Left renal cortex interstitium (tissue), 4 donors: ENCODE measurements around the gene KLK12. TPM values are rescaled to one million over a fixed set of nuclear protein-coding genes. Genes with fewer than 3 reads are reported as not detected.

Experiments used
- DNase-seq, 4 donors: peaks; one replicate each; pipeline ENCODE4 v3.0.0-alpha.2; 2013; ENCODE audit warnings: low read depth in 4 of 4, low spot score in 2 of 4, missing footprints in 1 of 4
- polyA plus RNA-seq, 4 donors: library from polyadenylated mRNA; unstranded; fragments of 120-200 nt; gene quantifications; one replicate each; pipeline ENCODE4 v1.2.1, GENCODE V29; 2013; ENCODE audit not compliant: insufficient read length in 4 of 4

Gene KLK12
- not detected for polyA plus RNA-seq

DNA sequence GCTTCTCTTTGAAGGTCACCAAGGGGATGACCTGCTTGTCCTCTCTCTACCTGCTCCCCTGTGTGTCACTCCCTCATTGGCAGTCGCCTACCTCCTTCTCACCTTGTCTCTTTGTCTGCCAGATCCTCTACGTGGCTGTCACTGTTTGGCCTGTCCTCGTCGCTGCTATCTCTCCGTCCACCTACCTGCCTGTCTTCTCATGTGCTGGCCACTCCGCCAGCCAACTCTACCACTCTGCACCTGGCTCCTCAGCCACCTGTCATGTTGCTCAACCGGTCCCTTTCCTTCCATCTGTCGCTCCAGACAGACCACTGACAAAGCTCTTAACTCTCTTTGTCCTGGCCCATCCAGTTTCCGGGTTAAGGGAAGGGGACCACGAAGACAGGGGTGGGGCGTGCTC, at the start of gene KLK12:
Gene KLK12, minus strand, starts transcription at position 299 of the 400 bp plus-strand sequence. CDS start 381 bp downstream, outside the sequence.
- no peak for DNase-seq

GRCh38 chr19:51084505-51084904, 49.7 kb upstream of the KLK12 start:
- DNase-seq: no peak

GRCh38 chr19:51083783-51084182, 49.0 kb upstream of the KLK12 start:
- DNase-seq: no peak

GRCh38 chr19:51083181-51083580, 48.4 kb upstream of the KLK12 start:
- DNase-seq: no peak

GRCh38 chr19:51082611-51083010, 47.8 kb upstream of the KLK12 start, which contains the start of gene KLK14:
TSS of gene KLK14 (minus strand) at chr19:51082887. CDS start at chr19:51082614, 273 bp downstream.
- DNase-seq: no peak

DNA sequence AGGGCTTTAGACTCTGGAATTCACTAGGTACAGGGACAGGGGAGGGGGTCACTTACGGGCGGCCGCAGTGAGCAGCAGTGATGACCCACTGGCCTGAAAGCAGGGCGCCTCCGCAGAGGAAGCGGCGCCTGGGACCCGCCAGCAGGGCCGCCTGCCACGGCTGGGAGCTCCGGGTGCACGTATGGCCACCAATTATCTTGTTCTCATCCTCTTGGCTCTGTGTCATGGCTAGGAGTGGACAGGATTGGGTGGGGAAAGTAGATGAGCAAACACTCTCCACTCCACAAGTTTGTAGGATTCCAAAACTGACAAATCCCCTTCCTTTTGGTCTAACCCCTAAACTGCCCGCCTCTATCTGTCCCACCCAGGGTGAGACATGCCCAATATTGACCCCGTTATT, 46.7 kb upstream of the KLK12 start:
- no peak for DNase-seq

DNA sequence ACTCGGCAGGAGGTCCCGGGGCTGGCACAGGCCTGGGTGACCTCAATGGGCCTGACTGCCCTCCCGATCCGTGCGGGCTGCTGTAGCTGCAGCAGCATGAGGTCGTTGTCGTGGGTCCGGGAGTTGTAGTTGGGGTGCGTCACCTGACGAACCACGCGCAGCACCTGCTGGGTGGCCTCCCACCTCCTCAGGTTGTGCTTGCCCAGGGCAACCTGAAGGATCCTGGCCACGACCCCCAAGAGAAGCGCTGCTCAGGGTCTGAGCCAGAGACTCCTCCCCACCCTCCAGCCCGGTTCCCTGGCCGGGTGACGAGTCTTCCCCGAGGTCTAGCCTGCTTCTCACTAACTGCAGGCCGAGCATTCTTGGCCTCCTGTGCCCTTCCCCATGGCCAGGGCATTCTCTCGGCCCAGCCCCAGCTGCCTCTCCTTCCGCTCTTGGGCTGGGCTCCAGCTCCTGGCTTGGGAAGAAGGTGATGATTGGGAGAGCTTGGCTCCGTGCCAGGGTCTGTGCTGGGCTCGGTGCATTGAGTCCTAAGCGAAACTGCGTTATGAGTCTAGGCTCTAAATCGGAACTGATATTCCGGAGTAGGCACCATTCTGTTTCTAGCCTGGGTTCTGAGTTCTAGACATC, 44.8 kb upstream of the KLK12 start:
- DNase-seq: no peak

DNA sequence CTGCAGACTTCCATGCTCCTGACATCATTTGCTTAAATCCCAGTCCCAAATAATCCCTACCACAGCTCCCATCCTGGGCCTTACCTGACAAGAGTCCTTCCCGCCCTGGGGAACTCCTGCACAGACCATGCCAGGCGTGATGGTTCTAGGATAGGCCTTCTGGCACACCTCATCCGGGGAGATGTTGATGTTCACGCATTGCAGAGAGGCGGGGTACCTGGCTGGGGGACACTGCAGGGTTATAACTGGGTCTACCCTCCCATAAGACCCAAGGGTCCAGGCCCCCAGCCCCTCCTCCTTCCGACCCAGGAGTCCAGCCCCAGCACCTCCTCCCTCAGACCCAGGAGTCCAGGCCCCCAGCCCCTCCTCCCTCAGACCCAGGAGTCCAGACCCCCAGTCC, 43.9 kb upstream of the KLK12 start:
- no peak for DNase-seq

DNA sequence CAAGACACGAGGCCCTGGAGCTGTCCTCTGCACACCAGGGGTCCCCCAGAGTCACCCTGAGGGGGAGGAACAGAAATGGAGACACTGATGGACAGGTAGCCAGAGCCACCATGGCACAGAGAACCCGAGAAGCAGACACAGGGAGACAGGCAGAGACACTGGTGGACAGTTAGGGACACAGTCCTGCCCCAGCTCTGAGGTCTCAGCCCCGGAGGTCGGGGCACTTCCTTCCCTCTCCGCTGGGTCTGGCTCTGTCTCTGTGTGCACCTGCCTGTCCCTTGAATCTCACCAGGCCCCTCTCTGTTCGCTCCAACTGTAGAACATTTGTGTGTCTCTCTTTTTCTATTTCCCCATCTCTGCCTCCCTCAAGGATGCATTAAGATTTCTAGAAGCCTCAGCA, 43.3 kb upstream of the KLK12 start:
- no peak for DNase-seq

- no peak for DNase-seq
These were observed 41.9 kb upstream of the KLK12 start for GRCh38 chr19:51076631-51077213.

DNA sequence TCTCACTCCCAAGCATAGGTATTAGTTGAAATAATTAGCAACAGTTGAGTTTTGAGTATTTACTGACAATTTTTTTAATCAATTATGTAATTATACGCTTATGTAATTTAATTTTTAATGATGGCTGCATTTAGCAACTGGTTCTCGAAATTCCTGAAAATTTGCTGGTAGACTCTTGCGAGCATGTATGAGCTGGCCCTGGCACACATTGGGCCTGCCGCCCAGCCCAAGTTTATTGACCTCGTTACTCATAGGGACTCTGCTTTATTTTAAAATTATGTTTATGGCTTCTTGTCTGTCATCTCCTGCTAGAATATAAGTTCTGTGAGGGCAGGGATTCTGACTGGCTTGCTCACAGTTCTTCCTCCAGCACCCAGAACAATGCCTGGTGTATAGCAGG, 41.2 kb upstream of the KLK12 start:
- no peak for DNase-seq

GRCh38 chr19:51071095-51071405, 36.2 kb upstream of the KLK12 start:
- DNase-seq: no peak

- DNase-seq: no peak
These were observed 35.7 kb upstream of the KLK12 start for GRCh38 chr19:51070334-51071094.

- no peak for DNase-seq
These were observed 31.8 kb upstream of the KLK12 start for GRCh38 chr19:51066393-51067186.

DNA sequence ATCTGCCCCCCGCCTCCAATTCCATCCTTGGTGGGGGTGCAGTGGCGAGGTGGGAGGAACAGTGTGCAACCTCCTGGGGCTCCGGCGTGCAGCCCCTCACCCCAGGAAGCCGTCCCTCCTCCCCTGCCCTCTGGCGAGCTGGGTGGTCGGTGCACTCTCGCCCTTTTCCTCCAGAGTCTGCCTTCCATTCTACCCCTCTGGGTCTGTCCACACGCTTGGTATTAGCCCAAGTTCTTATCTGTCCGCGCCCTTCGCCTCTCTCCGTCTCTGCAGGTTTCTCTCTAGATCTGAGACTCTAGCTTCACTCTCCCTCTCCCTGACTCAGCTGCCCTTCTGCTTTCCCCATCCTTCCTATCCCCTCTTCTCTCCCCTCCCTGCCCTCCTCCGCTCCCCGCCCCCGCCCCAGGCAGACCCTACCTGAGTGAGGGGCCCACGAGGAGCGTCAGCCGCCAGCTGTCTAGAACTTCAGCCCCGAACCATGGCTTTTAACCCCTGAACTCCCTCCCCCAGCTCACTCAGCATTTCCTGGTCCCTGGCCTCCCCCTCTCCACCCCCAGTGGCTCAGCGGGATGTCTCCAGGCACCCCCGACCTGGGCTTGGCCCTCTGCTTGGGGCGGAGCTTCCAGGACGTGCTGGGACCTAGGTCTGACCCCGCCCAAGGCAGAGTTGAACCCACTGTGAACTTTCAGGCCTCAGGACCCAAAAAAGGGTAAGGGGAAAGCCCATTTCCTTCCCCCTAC, 30.6 kb upstream of the KLK12 start:
- DNase-seq: no peak

DNA sequence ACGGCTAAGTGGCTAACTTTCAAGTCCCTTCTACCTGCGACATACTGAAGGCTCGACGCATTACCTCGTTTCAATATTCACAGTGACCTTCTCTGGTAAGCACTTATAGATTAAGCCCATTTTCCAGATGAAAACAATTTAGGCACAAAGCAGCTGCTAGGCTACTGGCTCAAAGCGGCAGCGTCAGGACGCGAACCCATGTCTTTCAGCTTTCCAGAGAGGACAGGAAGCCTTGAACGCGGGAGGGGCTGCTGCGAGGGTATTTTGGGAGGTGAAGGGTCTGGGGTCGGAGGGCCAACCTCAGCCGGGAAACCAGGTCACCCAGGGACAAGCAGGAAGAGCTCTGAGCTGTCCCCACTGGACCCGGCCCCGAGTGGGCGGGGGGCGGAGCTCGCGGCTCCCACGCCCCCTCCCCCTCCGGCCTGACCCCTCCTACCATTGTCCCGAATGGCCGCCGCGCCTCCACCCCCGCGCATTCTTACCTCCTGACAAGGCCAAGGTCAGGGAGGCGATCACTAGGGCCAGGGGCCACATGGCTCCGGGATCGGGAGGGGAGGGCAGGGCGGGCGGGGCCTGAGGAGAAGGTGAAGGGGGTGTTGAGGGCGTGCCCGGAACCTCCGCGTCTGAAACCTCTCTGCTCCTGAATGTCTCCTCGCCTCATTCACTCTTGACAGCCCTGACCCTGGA, 29.9 kb upstream of the KLK12 start, which contains the start of gene KLK13:
Gene KLK13, minus strand, starts transcription at position 559 of the 687 bp plus-strand sequence. Its CDS starts 25 bp downstream, at position 534.
- DNase-seq: no peak

- no peak for DNase-seq
These were observed 28.9 kb upstream of the KLK12 start for GRCh38 chr19:51063664-51064063.

DNA sequence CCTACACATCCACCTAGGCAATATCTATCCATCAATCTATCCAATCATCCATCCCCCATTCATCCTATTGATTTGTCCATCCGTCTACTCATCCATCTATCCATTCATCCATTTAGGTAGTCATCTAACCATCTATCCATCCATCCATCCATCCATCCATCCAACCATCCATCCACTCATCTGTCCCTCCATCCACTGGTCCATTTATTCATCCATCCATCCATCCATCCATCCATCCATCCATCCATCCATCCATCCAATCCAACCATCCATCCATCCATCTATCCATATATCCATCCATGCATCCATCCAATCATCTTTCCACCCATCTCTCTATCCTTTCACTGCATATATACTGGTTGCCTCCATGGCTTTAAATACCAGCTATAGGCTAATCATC, 26.2 kb upstream of the KLK12 start:
- no peak for DNase-seq

- DNase-seq: no peak
These were observed 25.5 kb upstream of the KLK12 start for GRCh38 chr19:51060336-51060735.

- DNase-seq: no peak
These were observed 24.9 kb upstream of the KLK12 start for GRCh38 chr19:51059715-51060114.
